Prostate gland (tissue), 2 donors: ENCODE results near the gene TCP11.

Experiments used
- POLR2A ChIP-seq: fragments of 450-650 bp; IDR thresholded peaks from one replicate; pipeline ENCODE4 v1.6.1; 2016; ENCODE audit warnings: antibody characterized with exemption, mild to moderate bottlenecking
- POLR2AphosphoS5 ChIP-seq: sonication (generic); formaldehyde crosslinking; IDR thresholded peaks from one replicate; pipeline ENCODE4 v1.6.1; 2017; ENCODE audit warnings: antibody characterized with exemption
- TF ChIP-seq, protein P1 (sequence below), 4 experiments: fragments of 200-600 bp in 2 of 4; fragments of 450-650 bp in 2 of 4; sonication (generic) in 2 of 4; IDR thresholded peaks; 1 replicate in 3 of 4; 2 replicates in 1 of 4; pipeline ENCODE4 v1.5.1; 2016 to 2019; ENCODE audit warnings: antibody characterized with exemption in 4 of 4, mild to moderate bottlenecking in 2 of 4, moderate library complexity in 2 of 4

GRCh38 chr6:35165630-35166071 lies 24.5 kb upstream of the TCP11 start:
- TF ChIP-seq, protein P1, sequence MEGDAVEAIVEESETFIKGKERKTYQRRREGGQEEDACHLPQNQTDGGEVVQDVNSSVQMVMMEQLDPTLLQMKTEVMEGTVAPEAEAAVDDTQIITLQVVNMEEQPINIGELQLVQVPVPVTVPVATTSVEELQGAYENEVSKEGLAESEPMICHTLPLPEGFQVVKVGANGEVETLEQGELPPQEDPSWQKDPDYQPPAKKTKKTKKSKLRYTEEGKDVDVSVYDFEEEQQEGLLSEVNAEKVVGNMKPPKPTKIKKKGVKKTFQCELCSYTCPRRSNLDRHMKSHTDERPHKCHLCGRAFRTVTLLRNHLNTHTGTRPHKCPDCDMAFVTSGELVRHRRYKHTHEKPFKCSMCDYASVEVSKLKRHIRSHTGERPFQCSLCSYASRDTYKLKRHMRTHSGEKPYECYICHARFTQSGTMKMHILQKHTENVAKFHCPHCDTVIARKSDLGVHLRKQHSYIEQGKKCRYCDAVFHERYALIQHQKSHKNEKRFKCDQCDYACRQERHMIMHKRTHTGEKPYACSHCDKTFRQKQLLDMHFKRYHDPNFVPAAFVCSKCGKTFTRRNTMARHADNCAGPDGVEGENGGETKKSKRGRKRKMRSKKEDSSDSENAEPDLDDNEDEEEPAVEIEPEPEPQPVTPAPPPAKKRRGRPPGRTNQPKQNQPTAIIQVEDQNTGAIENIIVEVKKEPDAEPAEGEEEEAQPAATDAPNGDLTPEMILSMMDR (IDR thresholded peaks at IDR 0.05): no peak
- TF ChIP-seq POLR2AphosphoS5: peak; percentile 89
- no peak for TF ChIP-seq POLR2A
